HepG2 (cell line): ENCODE data around the gene GNAS-AS1. TPM values are rescaled to one million over a fixed set of nuclear protein-coding genes. Genes with fewer than 3 reads are reported as not detected.

ENCODE experiments used
- IKZF5 ChIP-seq: IDR thresholded peaks from 2 replicates; pipeline ENCODE4 v1.6.1; 2018; ENCODE audit warnings: missing genetic modification reagents, mild to moderate bottlenecking, missing compliant biosample characterization
- MBNL3 ChIP-seq: fragments of 250-450 bp; sonication (Bioruptor Pico); conservative IDR thresholded peaks from 2 replicates; pipeline ENCODE4 v1.8.0; 2022; ENCODE audit warnings: mild to moderate bottlenecking, inconsistent platforms
- ZFP37 ChIP-seq: sonication (generic); formaldehyde crosslinking; IDR thresholded peaks from 2 replicates; pipeline ENCODE4 v1.4.0; 2020; ENCODE audit warnings: missing genetic modification reagents, borderline replicate concordance
- ZNF431 ChIP-seq: sonication (generic); formaldehyde crosslinking; IDR thresholded peaks from 2 replicates; pipeline ENCODE4 v1.9.0; 2022; ENCODE audit warnings: missing genetic modification reagents, low read depth, mild to moderate bottlenecking, borderline replicate concordance
- ZNF614 ChIP-seq: IDR thresholded peaks from 2 replicates; pipeline ENCODE4 v1.6.1; 2018; ENCODE audit warnings: missing biosample characterization, missing genetic modification reagents, inconsistent platforms, borderline replicate concordance
- ZNF740 ChIP-seq: sonication (generic); formaldehyde crosslinking; IDR thresholded peaks from 2 replicates; pipeline ENCODE4 v1.4.0; 2020; ENCODE audit warnings: missing genetic modification reagents
- ZSCAN25 ChIP-seq: sonication (generic); formaldehyde crosslinking; IDR thresholded peaks from 2 replicates; pipeline ENCODE4 v1.8.0; 2022; ENCODE audit warnings: mild to moderate bottlenecking, missing genetic modification reagents
- ZZZ3 ChIP-seq: sonication (generic); formaldehyde crosslinking; IDR thresholded peaks from 2 replicates; pipeline ENCODE4 v1.4.0; 2020; ENCODE audit warnings: missing genetic modification reagents, mild to moderate bottlenecking, borderline replicate concordance
- polyA plus RNA-seq, 8 experiments: library from polyadenylated mRNA; depleted of rRNA in 3 of 8; stranded (reverse) in 7 of 8; unstranded in 1 of 8; fragments of >200 nt; fragmentation: Illumina TruSeq in 4 of 8; extraction: Trizol in 4 of 8; gene quantifications; 2 replicates each; pipeline versions ENCODE4 v1.2.1 to v1.2.3, GENCODE V29; 2011 to 2016; ENCODE audit warnings: low read depth in 4 of 8, missing spikeins in 1 of 8, mixed read lengths in 1 of 8; ENCODE audit not compliant: insufficient read depth in 1 of 8
- total RNA-seq, 5 experiments: library from RNA; depleted of rRNA; stranded (reverse); fragments of >200 nt; fragmentation: Illumina TruSeq; extraction: Trizol; gene quantifications; 2 replicates each; pipeline ENCODE4 v1.2.3, GENCODE V29; 2016; ENCODE audit warnings: low read depth in 1 of 5
- TF ChIP-seq, protein P1 (sequence below): sonication (generic); formaldehyde crosslinking; IDR thresholded peaks from 2 replicates; pipeline ENCODE4; 2020; ENCODE audit warnings: missing genetic modification reagents, mild to moderate bottlenecking, borderline replicate concordance
- TF ChIP-seq, protein P2 (sequence below): sonication (generic); formaldehyde crosslinking; conservative IDR thresholded peaks from 2 replicates; pipeline ENCODE4 v1.4.0; 2020; ENCODE audit warnings: missing genetic modification reagents

GNAS-AS1 gene
- total and polyA plus RNA-seq, 2 of the 13 experiments (the other 11 are each of a cell fraction or from before 2014, with no cell fraction given), result not detected

- TF ChIP-seq, protein P1, sequence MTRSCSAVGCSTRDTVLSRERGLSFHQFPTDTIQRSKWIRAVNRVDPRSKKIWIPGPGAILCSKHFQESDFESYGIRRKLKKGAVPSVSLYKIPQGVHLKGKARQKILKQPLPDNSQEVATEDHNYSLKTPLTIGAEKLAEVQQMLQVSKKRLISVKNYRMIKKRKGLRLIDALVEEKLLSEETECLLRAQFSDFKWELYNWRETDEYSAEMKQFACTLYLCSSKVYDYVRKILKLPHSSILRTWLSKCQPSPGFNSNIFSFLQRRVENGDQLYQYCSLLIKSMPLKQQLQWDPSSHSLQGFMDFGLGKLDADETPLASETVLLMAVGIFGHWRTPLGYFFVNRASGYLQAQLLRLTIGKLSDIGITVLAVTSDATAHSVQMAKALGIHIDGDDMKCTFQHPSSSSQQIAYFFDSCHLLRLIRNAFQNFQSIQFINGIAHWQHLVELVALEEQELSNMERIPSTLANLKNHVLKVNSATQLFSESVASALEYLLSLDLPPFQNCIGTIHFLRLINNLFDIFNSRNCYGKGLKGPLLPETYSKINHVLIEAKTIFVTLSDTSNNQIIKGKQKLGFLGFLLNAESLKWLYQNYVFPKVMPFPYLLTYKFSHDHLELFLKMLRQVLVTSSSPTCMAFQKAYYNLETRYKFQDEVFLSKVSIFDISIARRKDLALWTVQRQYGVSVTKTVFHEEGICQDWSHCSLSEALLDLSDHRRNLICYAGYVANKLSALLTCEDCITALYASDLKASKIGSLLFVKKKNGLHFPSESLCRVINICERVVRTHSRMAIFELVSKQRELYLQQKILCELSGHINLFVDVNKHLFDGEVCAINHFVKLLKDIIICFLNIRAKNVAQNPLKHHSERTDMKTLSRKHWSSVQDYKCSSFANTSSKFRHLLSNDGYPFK (CRISPR knock-in tag), result no peak
- TF ChIP-seq ZSCAN25 (CRISPR knock-in tag) (no peak), ZNF431 (CRISPR knock-in tag) (no peak), ZZZ3 (CRISPR knock-in tag) (no peak), ZNF614 (CRISPR knock-in tag) (no peak), MBNL3 (CRISPR knock-in tag) (no peak), ZFP37 (no peak), ZNF740 (CRISPR knock-in tag) (no peak), IKZF5 (CRISPR knock-in tag) (no peak)
- TF ChIP-seq, protein P2, sequence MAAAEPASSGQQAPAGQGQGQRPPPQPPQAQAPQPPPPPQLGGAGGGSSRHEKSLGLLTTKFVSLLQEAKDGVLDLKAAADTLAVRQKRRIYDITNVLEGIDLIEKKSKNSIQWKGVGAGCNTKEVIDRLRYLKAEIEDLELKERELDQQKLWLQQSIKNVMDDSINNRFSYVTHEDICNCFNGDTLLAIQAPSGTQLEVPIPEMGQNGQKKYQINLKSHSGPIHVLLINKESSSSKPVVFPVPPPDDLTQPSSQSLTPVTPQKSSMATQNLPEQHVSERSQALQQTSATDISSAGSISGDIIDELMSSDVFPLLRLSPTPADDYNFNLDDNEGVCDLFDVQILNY, result no peak
Measured at GRCh38 chr20:58807801-58808200, 42.9 kb downstream of the GNAS-AS1 start (continued).
